Fibroblast of lung (primary cell): ENCODE data around the gene AP1G2. TPM values are rescaled to one million over a fixed set of nuclear protein-coding genes. Genes with fewer than 3 reads are reported as not detected.
A peak's percentile ranks its signal among the peaks of the same experiment; 100 is the strongest.

Experiments used
- DNase-seq, 2 donors: peaks; one replicate each; pipeline versions ENCODE4 v3.0.0 to v3.0.0-alpha.2; 2010; ENCODE audit warnings: low read depth in 2 of 2
- H2AFZ ChIP-seq: 2 replicates; pipeline ENCODE4 v1.5.1; 2012; ENCODE audit warnings: low read length, control low read depth, inconsistent platforms
- H3K27ac ChIP-seq: 2 replicates; pipeline ENCODE4 v1.5.1; 2011; ENCODE audit warnings: low read length, control low read depth; ENCODE audit not compliant: insufficient read depth
- H3K27me3 ChIP-seq: 2 replicates; pipeline ENCODE4 v1.5.1; 2011; ENCODE audit warnings: mild to moderate bottlenecking, low read length; ENCODE audit not compliant: control insufficient read depth, insufficient read depth
- H3K36me3 ChIP-seq: 2 replicates; pipeline ENCODE4 v1.5.1; 2011; ENCODE audit warnings: low read length; ENCODE audit not compliant: control insufficient read depth, insufficient read depth
- H3K4me1 ChIP-seq: 2 replicates; pipeline ENCODE4 v1.5.1; 2011; ENCODE audit warnings: low read length; ENCODE audit not compliant: control insufficient read depth, insufficient read depth; ENCODE audit errors: extremely low read depth
- H3K4me2 ChIP-seq: 2 replicates; pipeline ENCODE4 v1.5.1; 2011; ENCODE audit warnings: low read length, control low read depth; ENCODE audit not compliant: insufficient read depth; ENCODE audit errors: extremely low read depth
- H3K4me3 ChIP-seq, 4 experiments: fragments of 200-600 bp in 1 of 4; sonication (generic) in 1 of 4; replicated peaks in 1 of 4; 2 replicates each; pipeline ENCODE4 v1.5.1; 2011 to 2016; ENCODE audit warnings: low read length in 4 of 4, low read depth in 3 of 4, mild to moderate bottlenecking in 3 of 4, control low read depth in 2 of 4, inconsistent platforms in 1 of 4, mixed read lengths in 1 of 4; ENCODE audit not compliant: insufficient read depth in 1 of 4; ENCODE audit errors: control extremely low read depth in 1 of 4
- H3K79me2 ChIP-seq: 2 replicates; pipeline ENCODE4 v1.5.1; 2012; ENCODE audit warnings: mild to moderate bottlenecking, low read length, inconsistent platforms; ENCODE audit not compliant: control insufficient read depth, insufficient read depth
- H3K9ac ChIP-seq: 2 replicates; pipeline ENCODE4 v1.5.1; 2011; ENCODE audit warnings: mild to moderate bottlenecking, low read length, control low read depth; ENCODE audit not compliant: insufficient read depth
- H3K9me3 ChIP-seq: 2 replicates; pipeline ENCODE4 v1.5.1; 2012; ENCODE audit warnings: low read depth, low read length; ENCODE audit not compliant: control insufficient read depth, insufficient read depth
- H4K20me1 ChIP-seq: 2 replicates; pipeline ENCODE4 v1.5.1; 2011; ENCODE audit warnings: low read length; ENCODE audit not compliant: control insufficient read depth, insufficient read depth; ENCODE audit errors: extremely low read depth
- EZH2 ChIP-seq: IDR thresholded peaks from 2 replicates; pipeline ENCODE4 v1.5.1; 2012; ENCODE audit warnings: low read length, control low read depth, mild to moderate bottlenecking; ENCODE audit errors: missing control alignments
- polyA plus RNA-seq, 2 donors: library from polyadenylated mRNA; depleted of rRNA in 1 of 2; stranded (reverse) in 1 of 2; unstranded in 1 of 2; fragments of >200 nt; gene quantifications; 2 replicates each; pipeline ENCODE4 v1.2.1, GENCODE V29; 2011 to 2012; ENCODE audit warnings: missing spikeins in 1 of 2
- total RNA-seq: library from RNA; depleted of rRNA; stranded (reverse); fragments of >200 nt; gene quantifications from 2 replicates; pipeline ENCODE4 v1.2.1, GENCODE V29; 2014
- TF ChIP-seq, protein P1 (sequence below), 2 donors: IDR thresholded peaks in 1 of 2; conservative IDR thresholded peaks in 1 of 2; 1 replicate in 1 of 2; 2 replicates in 1 of 2; pipeline ENCODE4 v1.5.1; 2011 to 2012; ENCODE audit warnings: low read length in 2 of 2, control low read depth in 1 of 2, inconsistent platforms in 1 of 2, low read depth in 1 of 2, mild to moderate bottlenecking in 1 of 2

AP1G2 gene
- total and polyA plus RNA-seq, 2 donors (not counting 1 experiment from before 2014, with no cell fraction given), result 7.9 to 9.2 TPM

DNA sequence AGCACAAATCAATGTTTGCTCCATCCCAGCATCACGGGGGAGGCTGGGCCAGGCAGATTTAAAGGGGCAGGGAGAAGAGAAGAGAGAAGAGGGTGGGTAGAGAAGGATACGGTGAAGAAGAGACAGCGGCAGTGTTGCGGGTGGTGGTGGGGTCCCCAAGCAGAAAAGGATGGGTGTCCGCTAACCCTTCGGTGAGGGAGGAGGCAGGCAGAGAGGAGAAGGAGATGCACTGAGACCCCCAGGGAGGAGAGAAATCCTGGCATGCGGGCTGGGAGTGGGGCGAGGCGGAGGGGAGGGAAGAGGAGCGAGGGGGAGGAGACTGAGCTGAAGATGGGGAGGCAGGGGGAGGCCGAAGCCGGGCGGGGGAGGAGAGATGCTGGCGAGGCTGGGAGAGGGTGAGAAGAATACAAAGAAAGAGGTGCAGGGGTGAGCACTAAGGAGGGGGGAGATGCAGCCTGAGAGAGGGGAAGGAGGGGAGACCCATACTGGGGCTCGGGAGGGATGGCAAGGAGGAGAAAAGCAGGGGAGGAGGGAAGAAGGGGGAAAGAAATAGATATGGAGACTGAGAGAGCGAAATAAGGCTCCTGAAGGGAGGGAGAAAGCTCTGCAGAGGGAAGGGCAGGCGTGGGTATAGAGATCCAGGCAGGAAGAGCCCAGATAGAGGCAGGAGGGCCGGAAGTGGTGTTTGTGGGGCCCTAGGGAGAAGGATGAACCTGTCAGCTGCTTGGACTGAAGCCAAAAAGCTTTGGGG is 11.1 kb upstream of the AP1G2 start, which contains the start of gene JPH4:
JPH4 (minus strand) TSS at position 231 of the 751 bp plus-strand sequence. CDS start 1,337 bp downstream, outside the sequence.
- Histone ChIP-seq H3K4me3 (no peak within 1 kb of the TSS), H3K4me1 (no peaks in the 10 kb centered on the region), H3K27me3 (peaks cover 32% of the 10 kb centered on the region), H3K79me2 (no peaks in the 10 kb centered on the region), H2AFZ (no peak within 1 kb of the TSS), H3K36me3 (no peaks in the 10 kb centered on the region), H3K4me2 (no peak within 1 kb of the TSS), H4K20me1 (no peaks in the 10 kb centered on the region), H3K9me3 (no peaks in the 10 kb centered on the region), H3K27ac (no peak within 1 kb of the TSS), H3K9ac (no peak within 1 kb of the TSS)
- TF ChIP-seq EZH2, result peak; percentile 45
- TF ChIP-seq, protein P1, sequence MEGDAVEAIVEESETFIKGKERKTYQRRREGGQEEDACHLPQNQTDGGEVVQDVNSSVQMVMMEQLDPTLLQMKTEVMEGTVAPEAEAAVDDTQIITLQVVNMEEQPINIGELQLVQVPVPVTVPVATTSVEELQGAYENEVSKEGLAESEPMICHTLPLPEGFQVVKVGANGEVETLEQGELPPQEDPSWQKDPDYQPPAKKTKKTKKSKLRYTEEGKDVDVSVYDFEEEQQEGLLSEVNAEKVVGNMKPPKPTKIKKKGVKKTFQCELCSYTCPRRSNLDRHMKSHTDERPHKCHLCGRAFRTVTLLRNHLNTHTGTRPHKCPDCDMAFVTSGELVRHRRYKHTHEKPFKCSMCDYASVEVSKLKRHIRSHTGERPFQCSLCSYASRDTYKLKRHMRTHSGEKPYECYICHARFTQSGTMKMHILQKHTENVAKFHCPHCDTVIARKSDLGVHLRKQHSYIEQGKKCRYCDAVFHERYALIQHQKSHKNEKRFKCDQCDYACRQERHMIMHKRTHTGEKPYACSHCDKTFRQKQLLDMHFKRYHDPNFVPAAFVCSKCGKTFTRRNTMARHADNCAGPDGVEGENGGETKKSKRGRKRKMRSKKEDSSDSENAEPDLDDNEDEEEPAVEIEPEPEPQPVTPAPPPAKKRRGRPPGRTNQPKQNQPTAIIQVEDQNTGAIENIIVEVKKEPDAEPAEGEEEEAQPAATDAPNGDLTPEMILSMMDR (conservative IDR thresholded peaks at IDR 0.05 in 1 of 2, IDR thresholded peaks at IDR 0.05 in 1 of 2; ENCODE audit: low read depth in 1 of 2, low read length in 2 of 2), result no peak
- no peak for DNase-seq

- Histone ChIP-seq H3K4me2 (no peak overlapping the region), H3K9me3 (no peaks in the 10 kb centered on the region), H3K9ac (no peak overlapping the region), H3K4me1 (no peaks in the 10 kb centered on the region), H3K79me2 (no peaks in the 10 kb centered on the region), H3K4me3 (no peak overlapping the region), H4K20me1 (no peaks in the 10 kb centered on the region), H3K27ac (no peak overlapping the region), H3K36me3 (no peaks in the 10 kb centered on the region), H3K27me3 (peaks cover 40% of the 10 kb centered on the region), H2AFZ (no peak overlapping the region)
- TF ChIP-seq, protein P1 (conservative IDR thresholded peaks at IDR 0.05 in 1 of 2, IDR thresholded peaks at IDR 0.05 in 1 of 2; ENCODE audit: low read depth in 1 of 2, low read length in 2 of 2), result no peak
- peak; percentile 9 for TF ChIP-seq EZH2
- DNase-seq, result no peak
These were observed 10.3 kb upstream of the AP1G2 start for GRCh38 chr14:23577710-23578392.

GRCh38 chr14:23577004-23577681 is 9.6 kb upstream of the AP1G2 start:
- Histone ChIP-seq H2AFZ (no peak overlapping the region), H3K9ac (no peak overlapping the region), H3K27me3 (peaks cover 40% of the 10 kb centered on the region), H4K20me1 (no peaks in the 10 kb centered on the region), H3K27ac (no peak overlapping the region), H3K4me3 (no peak overlapping the region), H3K36me3 (no peaks in the 10 kb centered on the region), H3K4me1 (no peaks in the 10 kb centered on the region), H3K79me2 (no peaks in the 10 kb centered on the region), H3K9me3 (no peaks in the 10 kb centered on the region), H3K4me2 (no peak overlapping the region)
- DNase-seq, result no peak
- TF ChIP-seq, protein P1 (conservative IDR thresholded peaks at IDR 0.05 in 1 of 2, IDR thresholded peaks at IDR 0.05 in 1 of 2; ENCODE audit: low read depth in 1 of 2, low read length in 2 of 2), result no peak
- peak; percentile 88 for TF ChIP-seq EZH2
